ENCODE measurements around the gene PDRG1.

GRCh38 chr20:31939661-31940060, 12.2 kb downstream of the PDRG1 start:
- TF ChIP-seq NFIC (IDR thresholded peaks at IDR 0.05) (no peak), RAD21 (IDR thresholded peaks at IDR 0.05; ENCODE audit: low read depth) (no peak), CEBPB (IDR thresholded peaks at IDR 0.05) (no peak), YY1 (IDR thresholded peaks at IDR 0.05; ENCODE audit: low read depth) (no peak), TAF1 (IDR thresholded peaks at IDR 0.05; ENCODE audit: low read depth) (no peak), EP300 (IDR thresholded peaks at IDR 0.05; ENCODE audit: borderline replicate concordance) (no peak), TEAD4 (IDR thresholded peaks at IDR 0.05) (no peak)
- TF ChIP-seq, protein P1, sequence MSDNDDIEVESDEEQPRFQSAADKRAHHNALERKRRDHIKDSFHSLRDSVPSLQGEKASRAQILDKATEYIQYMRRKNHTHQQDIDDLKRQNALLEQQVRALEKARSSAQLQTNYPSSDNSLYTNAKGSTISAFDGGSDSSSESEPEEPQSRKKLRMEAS (IDR thresholded peaks at IDR 0.05), result no peak
- TF ChIP-seq, protein P2, sequence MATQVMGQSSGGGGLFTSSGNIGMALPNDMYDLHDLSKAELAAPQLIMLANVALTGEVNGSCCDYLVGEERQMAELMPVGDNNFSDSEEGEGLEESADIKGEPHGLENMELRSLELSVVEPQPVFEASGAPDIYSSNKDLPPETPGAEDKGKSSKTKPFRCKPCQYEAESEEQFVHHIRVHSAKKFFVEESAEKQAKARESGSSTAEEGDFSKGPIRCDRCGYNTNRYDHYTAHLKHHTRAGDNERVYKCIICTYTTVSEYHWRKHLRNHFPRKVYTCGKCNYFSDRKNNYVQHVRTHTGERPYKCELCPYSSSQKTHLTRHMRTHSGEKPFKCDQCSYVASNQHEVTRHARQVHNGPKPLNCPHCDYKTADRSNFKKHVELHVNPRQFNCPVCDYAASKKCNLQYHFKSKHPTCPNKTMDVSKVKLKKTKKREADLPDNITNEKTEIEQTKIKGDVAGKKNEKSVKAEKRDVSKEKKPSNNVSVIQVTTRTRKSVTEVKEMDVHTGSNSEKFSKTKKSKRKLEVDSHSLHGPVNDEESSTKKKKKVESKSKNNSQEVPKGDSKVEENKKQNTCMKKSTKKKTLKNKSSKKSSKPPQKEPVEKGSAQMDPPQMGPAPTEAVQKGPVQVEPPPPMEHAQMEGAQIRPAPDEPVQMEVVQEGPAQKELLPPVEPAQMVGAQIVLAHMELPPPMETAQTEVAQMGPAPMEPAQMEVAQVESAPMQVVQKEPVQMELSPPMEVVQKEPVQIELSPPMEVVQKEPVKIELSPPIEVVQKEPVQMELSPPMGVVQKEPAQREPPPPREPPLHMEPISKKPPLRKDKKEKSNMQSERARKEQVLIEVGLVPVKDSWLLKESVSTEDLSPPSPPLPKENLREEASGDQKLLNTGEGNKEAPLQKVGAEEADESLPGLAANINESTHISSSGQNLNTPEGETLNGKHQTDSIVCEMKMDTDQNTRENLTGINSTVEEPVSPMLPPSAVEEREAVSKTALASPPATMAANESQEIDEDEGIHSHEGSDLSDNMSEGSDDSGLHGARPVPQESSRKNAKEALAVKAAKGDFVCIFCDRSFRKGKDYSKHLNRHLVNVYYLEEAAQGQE (IDR thresholded peaks at IDR 0.05; ENCODE audit: low read depth), result no peak
